Lung (tissue), 12 donors: Measurements from ENCODE around the gene PEPD. TPM values are rescaled to one million over a fixed set of nuclear protein-coding genes. Genes with fewer than 3 reads are reported as not detected.

Source experiments
- ATAC-seq: fragments of 200-7000 bp; cut with Tn5 transposase; one replicate; pipeline ENCODE4 v1.9.1; 2020; ENCODE audit warnings: moderate number of reproducible peaks; ENCODE audit not compliant: insufficient read depth, low FRiP score
- DNase-seq, 3 donors: peaks; one replicate each; pipeline ENCODE4 v3.0.0-alpha.2; 2013 to 2017
- H3K27ac ChIP-seq, 2 donors: one replicate each; pipeline ENCODE4 v1.5.1; 2013; ENCODE audit warnings: mild to moderate bottlenecking in 2 of 2, moderate library complexity in 2 of 2, control low read depth in 1 of 2, inconsistent platforms in 1 of 2, low read depth in 1 of 2, low read length in 1 of 2
- H3K27me3 ChIP-seq, 3 donors: one replicate each; pipeline ENCODE4 v1.5.1; 2013; ENCODE audit warnings: low read length in 2 of 3; ENCODE audit not compliant: control insufficient read depth in 3 of 3, insufficient read depth in 3 of 3
- H3K36me3 ChIP-seq, 4 donors: one replicate each; pipeline ENCODE4 v1.5.1; 2013; ENCODE audit warnings: low read length in 4 of 4, mild to moderate bottlenecking in 1 of 4, moderate library complexity in 1 of 4; ENCODE audit not compliant: control insufficient read depth in 4 of 4, insufficient read depth in 4 of 4
- H3K4me1 ChIP-seq, 5 donors: one replicate each; pipeline ENCODE4 v1.5.1; 2013; ENCODE audit warnings: low read length in 5 of 5, mild to moderate bottlenecking in 2 of 5, moderate library complexity in 1 of 5; ENCODE audit not compliant: control insufficient read depth in 5 of 5, insufficient read depth in 5 of 5
- H3K4me3 ChIP-seq: one replicate; pipeline ENCODE4 v1.5.1; 2013; ENCODE audit warnings: mild to moderate bottlenecking, control low read depth, moderate library complexity
- H3K9ac ChIP-seq, 2 donors: one replicate each; pipeline ENCODE4 v1.5.1; 2013; ENCODE audit warnings: low read length in 2 of 2, control low read depth in 1 of 2; ENCODE audit not compliant: insufficient read depth in 1 of 2
- H3K9me3 ChIP-seq, 4 donors: one replicate each; pipeline ENCODE4 v1.5.1; 2013; ENCODE audit warnings: low read length in 3 of 4, mild to moderate bottlenecking in 1 of 4, moderate library complexity in 1 of 4; ENCODE audit not compliant: control insufficient read depth in 4 of 4, insufficient read depth in 3 of 4
- CTCF ChIP-seq: IDR thresholded peaks from 2 replicates; pipeline ENCODE4 v1.5.1; 2012; ENCODE audit warnings: mild to moderate bottlenecking; ENCODE audit errors: control extremely low read depth, extremely low read depth
- WGBS, 2 donors: extraction: QIAGEN DNeasy Blood & Tissue Kit; methylation state at CpG; one replicate each; pipeline ENCODE4 v1.1.7; 2013; 5-methylcytosine and 5-hydroxymethylcytosine counted together
- polyA plus RNA-seq, 2 donors: library from polyadenylated mRNA; stranded (reverse); fragments of 200-250 nt; gene quantifications; one replicate each; pipeline ENCODE4 v1.2.1, GENCODE V29; 2013
- total RNA-seq, 2 donors: library from RNA; depleted of rRNA in 1 of 2; stranded (reverse); fragments of >200 nt in 1 of 2; gene quantifications; one replicate each; pipeline ENCODE4 v1.2.1, GENCODE V29; 2014 to 2021
- donor health status: control.
- donor health status: control.
- donor health status: Bipolar disorder and iron deficiency.
- donor health status: healthy.
- donor health status: DM: yes; HTN: yes; CAD: no.

PEPD gene
- total and polyA plus RNA-seq, 4 donors: 29.6 to 88.2 (median 73.4) TPM

- no peak for ATAC-seq
- peaks cover 0 to 24% (median 0%) of the 10 kb centered on the region in 4 donors for H3K36me3 ChIP-seq
- no peak overlapping the region for H3K4me3 ChIP-seq
- H3K27me3 ChIP-seq: no peaks in the 10 kb centered on the region
- H3K4me1 ChIP-seq: peaks cover 0 to 5% (median 5%) of the 10 kb centered on the region in 5 donors
- no peak overlapping the region for H3K9ac ChIP-seq
- H3K27ac ChIP-seq: no peak overlapping the region
- 88 to 100% methylated on average over 1 of the region's 1 CpG for WGBS, 2 donors
- H3K9me3 ChIP-seq: no peaks in the 10 kb centered on the region
- no peak for TF ChIP-seq CTCF
- no peak for DNase-seq
These were observed 15.1 kb downstream of the PEPD start for GRCh38 chr19:33506498-33506897.

GRCh38 chr19:33505823-33506222 is 15.8 kb downstream of the PEPD start:
- H3K4me1 ChIP-seq: peaks cover 0 to 5% (median 5%) of the 10 kb centered on the region in 5 donors
- peaks cover 0 to 27% (median 2%) of the 10 kb centered on the region in 4 donors for H3K36me3 ChIP-seq
- no peak overlapping the region for H3K27ac ChIP-seq
- no peak for TF ChIP-seq CTCF
- ATAC-seq (no peak), DNase-seq (no peak)
- 96 to 100% methylated on average over 1 of the region's 1 CpG for WGBS, 2 donors
- H3K9me3 ChIP-seq: peaks cover 0 to 2% (median 0%) of the 10 kb centered on the region in 4 donors
- no peak overlapping the region for H3K9ac ChIP-seq
- no peak overlapping the region for H3K4me3 ChIP-seq
- no peaks in the 10 kb centered on the region for H3K27me3 ChIP-seq

GRCh38 chr19:33505148-33505547 is 16.4 kb downstream of the PEPD start:
- ATAC-seq (no peak), DNase-seq (no peak)
- Histone ChIP-seq H3K27ac (no peak overlapping the region), H3K4me1 (peaks cover 0 to 5% (median 5%) of the 10 kb centered on the region in 5 donors), H3K9me3 (peaks cover 0 to 2% (median 0%) of the 10 kb centered on the region in 4 donors), H3K27me3 (no peaks in the 10 kb centered on the region), H3K36me3 (peaks cover 0 to 31% (median 3%) of the 10 kb centered on the region in 4 donors), H3K4me3 (no peak overlapping the region), H3K9ac (no peak overlapping the region)
- WGBS, 2 donors: 88 to 92% methylated on average over 16 of the region's 16 CpGs
- TF ChIP-seq CTCF: no peak

GRCh38 chr19:33504058-33504444 is 17.5 kb downstream of the PEPD start:
- H3K27me3 ChIP-seq: no peaks in the 10 kb centered on the region
- H3K36me3 ChIP-seq: peaks cover 0 to 28% (median 3%) of the 10 kb centered on the region in 4 donors
- ATAC-seq (no peak), DNase-seq (no peak)
- no peak overlapping the region for H3K9ac ChIP-seq
- no peak overlapping the region for H3K4me3 ChIP-seq
- H3K27ac ChIP-seq: no peak overlapping the region
- TF ChIP-seq CTCF: no peak
- WGBS, 2 donors: 90 to 95% methylated on average over 5 of the region's 5 CpGs
- peaks cover 0 to 2% (median 0%) of the 10 kb centered on the region in 4 donors for H3K9me3 ChIP-seq
- peaks cover 0 to 5% (median 5%) of the 10 kb centered on the region in 5 donors for H3K4me1 ChIP-seq
